Left colon (tissue), 2 donors: Measurements from ENCODE around the gene LMOD1. TPM values are rescaled to one million over a fixed set of nuclear protein-coding genes. Genes with fewer than 3 reads are reported as not detected.
"Not testable (repeated sequence)": the region's sequence is repeated elsewhere in the genome, so short reads cannot be mapped to it uniquely, and the experiment has no call there.

ENCODE experiments used
- ATAC-seq: fragments of 200-7000 bp; cut with Tn5 transposase; one replicate; pipeline ENCODE4 v1.9.1; 2020; ENCODE audit warnings: mild to moderate bottlenecking, moderate library complexity
- DNase-seq, 2 donors: peaks; one replicate each; pipeline ENCODE4 v3.0.0-alpha.2; 2020
- intact Hi-C, 2 donors: fragments of 100-400 bp; cut with DNase I in 1 of 2; cut with micrococcal nuclease in 1 of 2; formaldehyde crosslinking; loops; one replicate each; pipeline versions ENCODE4 v1.11.2 to v1.14.0; 2022; cut with DNase I, micrococcal nuclease
- total RNA-seq, 2 donors: library from RNA; stranded (reverse); fragmentation: NEBNext Ultra II Directional; extraction: Animal tissue kit (Norgen Biotek cat#: 25700); gene quantifications; one replicate each; pipeline ENCODE4 v1.2.1, GENCODE V29; 2021
- donor health status: DM: no; HTN: no; CAD: no.
- donor health status: DM: yes; HTN: yes; CAD: no.

The LMOD1 gene
- total RNA-seq, 2 donors from 2014 or later, result 9.4 to 58.4 TPM

DNA sequence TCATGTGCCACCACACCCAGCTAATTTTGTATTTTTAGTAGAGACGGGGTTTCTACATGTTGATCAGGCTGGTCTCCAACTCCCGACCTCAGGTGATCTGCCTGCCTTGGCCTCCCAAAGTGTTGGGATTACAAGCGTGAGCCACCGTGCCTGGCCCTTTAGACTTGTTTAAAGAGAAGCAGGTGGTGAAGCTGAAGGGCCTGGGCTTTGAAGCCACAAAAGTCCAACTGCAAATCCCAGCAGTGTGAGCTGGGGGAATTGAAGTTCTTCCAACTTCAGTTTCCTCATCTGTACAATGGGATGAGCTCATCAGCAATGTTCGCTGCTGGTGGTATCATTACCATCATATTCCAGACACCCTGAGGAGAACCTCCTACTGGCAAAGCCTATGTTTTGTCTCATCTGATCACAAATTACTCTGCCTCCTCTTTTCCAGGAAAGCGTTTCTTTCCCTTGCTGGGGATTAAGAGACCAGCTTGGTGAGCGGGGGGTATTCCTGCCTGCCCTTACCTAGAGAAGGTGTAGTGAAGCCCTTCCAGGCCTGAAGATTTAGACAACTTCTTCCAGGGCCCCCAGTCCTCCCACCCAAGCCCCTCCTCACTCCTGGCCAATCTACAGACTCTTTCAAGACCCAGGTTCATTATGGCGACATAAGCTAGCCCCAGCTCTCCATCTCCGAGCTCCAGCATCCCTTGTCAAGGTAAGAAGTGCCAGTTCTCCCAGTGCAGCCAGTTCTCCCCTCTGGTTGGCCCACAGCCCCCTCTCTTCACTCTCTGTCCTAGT, 60.1 kb downstream of the LMOD1 start:
- no peak for DNase-seq
- intact Hi-C loops, result loop anchor here in 1 of 2 donors (5.0 kb wide), 1 partner anchor 71 kb away; the partner anchor contains the start of gene TIMM17A
- no peak for ATAC-seq

DNA sequence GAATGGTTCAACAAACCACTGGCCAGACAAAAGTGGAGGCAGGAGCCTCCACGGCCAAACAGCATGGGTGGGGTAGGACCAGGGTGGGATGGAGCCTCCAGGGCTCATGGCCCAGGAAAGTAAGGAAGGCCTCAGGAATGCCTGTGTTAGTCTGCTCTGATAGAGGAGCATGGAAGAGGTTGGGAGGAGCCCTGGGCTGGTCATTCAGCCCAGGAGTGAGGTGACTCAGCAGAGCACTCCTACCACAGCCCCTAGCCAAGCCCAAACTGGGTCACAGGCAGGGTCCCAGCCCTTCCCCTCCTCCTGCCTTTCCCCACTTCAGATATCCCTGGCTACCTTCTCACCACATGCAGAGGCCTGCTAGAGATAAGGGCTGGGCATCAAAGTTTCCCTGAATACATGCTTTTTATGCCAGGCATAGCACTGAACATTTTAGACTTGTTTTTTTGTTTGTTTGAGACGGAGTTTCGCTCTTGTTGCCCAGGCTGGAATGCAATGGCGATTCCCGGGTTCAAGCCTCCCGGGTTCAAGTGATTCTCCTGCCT, 60.7 kb downstream of the LMOD1 start:
- no peak for ATAC-seq
- DNase-seq, result no peak
- intact Hi-C loops, result loop anchor here in 1 of 2 donors (5.0 kb wide), 1 partner anchor 72 kb away; the partner anchor contains the start of gene TIMM17A

DNA sequence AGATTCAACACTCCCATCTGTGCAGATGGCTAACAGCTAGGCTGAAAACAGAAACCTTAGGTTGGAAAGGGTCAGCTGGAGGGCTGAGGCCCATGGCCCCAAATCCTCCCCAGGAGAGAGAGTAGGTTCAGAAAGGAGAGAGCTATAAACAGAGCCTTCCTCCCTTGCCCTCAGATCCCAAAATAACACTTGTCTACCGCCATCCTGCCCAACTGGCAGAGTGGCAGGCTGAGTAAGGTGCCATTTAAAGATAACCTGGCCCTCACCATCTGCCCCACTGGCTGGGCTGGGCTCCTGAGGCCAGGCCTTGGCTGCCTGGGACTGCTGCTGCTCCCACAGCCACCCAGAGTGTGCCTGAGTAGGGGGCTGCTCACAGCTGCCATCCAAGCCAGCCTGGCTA, 61.9 kb downstream of the LMOD1 start:
- ATAC-seq, result no peak
- intact Hi-C loops, result no loop called here
- no peak for DNase-seq

DNA sequence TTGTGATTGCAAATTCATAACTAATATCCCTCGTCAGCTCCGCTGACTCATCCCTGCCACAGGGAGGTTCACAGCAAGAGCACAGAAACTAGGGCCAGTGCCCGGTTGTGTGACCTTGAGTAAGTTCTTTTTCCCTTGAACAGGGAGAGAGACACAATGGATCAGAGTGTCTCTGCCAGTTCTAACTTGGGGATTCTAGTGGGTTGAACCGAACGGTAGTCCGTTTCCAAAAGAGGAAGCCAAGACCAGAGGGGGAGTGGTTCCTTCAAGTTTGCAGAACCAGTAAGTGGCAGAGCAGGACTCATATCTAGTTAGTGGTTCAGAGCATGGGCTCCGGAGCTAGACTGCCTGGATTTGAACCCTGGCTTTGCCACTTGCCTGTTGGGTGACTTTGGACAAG, 62.6 kb downstream of the LMOD1 start:
- intact Hi-C loops, result no loop called here
- no peak for ATAC-seq
- DNase-seq, result no peak

DNA sequence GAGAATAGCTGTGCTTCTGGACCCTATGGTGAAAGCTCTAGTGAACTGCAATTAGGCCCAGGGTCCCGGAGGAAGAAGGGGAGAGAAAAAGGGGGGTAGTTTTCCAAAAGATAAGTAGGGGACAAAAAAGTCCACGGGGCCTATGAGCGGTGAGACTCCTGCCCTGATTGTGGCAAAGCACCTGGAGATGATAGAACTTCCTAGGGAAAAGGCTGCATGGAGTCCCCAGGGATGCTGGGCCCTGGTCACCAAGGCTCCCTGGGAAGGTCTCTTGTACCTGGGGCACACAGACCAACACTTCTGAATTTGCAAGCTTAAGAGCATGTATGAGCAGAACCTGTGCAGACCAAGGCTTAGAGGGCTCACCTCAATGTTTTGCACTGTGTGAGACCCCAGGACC, 63.1 kb downstream of the LMOD1 start:
- ATAC-seq, result no peak
- no peak for DNase-seq
- intact Hi-C loops, result no loop called here

DNA sequence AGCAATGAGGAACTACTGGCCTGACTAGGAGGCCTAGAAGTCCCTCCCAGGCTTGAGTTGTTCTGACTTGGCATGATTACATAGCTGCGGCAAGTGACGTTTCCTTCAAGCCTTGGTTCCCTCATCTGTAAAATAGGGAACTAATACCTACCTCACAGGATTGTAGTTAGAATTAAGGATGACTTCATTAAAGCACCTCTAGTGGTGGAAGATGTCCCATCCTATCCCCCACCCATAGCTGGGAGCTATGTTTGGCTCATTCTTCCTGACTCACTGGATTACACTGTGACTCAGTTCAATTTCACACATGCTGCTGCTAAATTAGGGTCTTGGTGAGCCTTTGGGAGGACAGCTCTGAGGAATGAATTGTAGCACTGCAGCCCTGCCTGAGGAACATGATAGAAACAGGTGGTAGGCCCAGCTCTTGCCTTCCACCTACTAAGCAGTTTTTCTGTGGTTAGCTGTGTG, 63.6 kb downstream of the LMOD1 start:
- ATAC-seq (no peak), DNase-seq (no peak)
- intact Hi-C loops, result no loop called here

DNA sequence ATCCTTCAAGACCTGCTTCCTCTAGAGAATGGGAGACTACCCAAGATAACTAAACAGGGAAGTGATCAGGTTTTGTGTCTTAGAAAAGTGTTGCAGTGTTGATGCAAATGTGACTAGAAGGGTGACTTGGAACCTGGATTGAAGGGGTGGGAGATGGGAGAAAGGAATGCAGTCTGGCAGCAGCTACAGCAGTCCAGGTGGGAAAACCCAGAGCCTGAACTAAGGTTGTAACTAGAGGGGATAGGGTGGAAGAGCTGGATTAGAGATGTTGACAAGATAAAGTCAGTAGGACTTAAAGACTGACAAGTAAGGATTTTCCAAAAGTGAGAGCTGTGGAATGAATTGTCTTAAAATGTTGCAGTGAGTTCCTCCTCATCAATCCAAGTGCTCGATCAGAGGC, 64.7 kb downstream of the LMOD1 start:
- intact Hi-C loops, result no loop called here
- DNase-seq (no peak), ATAC-seq (no peak)

DNA sequence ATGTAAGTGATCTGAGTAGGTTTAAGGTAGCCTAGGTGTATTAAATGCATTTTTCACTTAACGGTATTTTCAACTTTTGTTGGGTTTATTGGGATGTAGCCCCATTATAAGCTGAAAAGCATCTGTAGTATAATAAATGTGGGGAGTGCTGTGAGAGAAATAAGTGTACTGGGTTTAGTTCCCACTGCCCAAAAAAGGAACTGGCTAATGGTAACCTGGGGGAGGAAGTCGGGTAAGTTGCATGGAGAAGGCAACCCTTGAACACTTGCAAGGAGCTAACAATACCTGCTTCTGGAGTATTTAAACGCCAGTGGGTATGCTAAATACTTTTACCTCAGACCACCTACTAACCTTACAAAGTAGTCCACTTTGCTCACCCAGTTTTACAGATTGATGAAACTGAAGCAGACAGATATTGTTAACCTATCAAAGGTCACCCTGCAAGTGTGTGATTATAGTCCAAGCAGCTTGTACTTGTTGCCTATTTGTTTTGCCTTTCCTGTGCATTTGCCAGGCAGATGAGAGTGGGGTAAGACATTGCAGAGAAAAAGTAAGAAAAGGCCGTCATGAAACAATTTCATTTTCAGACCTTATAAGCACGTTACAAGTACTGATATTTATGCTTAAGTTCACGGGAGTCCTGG, 65.3 kb downstream of the LMOD1 start:
- ATAC-seq, result no peak
- intact Hi-C loops, result no loop called here
- no peak for DNase-seq

DNA sequence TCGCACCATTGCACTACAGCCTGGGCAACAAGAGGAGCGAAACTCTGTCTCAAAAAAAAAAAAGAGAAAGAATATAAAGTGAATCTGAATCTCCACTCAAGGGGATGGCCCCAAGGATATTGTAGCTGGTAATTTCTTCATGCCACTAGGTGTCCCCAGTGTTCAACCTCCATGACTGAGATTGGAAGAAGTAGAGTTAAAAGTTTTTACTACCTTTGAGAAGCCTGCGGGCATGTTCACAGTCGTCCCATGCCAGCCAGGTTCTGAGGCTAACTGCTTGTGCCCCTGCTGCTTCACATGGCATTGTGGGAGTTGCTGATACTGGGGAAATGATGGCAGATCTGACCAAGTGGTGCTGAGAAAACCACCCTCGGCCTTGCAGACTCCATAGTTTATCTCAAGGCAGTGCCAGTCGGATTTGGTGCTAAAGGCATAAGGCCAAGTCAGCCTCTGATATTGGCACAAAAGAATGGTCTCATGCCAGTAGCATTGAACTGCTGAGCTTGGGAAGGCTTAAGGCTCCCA, 68.4 kb downstream of the LMOD1 start:
- intact Hi-C loops, result no loop called here
- DNase-seq, result peak in 1 of 2 donors; percentile 26
- ATAC-seq, result peak; percentile 75

DNA sequence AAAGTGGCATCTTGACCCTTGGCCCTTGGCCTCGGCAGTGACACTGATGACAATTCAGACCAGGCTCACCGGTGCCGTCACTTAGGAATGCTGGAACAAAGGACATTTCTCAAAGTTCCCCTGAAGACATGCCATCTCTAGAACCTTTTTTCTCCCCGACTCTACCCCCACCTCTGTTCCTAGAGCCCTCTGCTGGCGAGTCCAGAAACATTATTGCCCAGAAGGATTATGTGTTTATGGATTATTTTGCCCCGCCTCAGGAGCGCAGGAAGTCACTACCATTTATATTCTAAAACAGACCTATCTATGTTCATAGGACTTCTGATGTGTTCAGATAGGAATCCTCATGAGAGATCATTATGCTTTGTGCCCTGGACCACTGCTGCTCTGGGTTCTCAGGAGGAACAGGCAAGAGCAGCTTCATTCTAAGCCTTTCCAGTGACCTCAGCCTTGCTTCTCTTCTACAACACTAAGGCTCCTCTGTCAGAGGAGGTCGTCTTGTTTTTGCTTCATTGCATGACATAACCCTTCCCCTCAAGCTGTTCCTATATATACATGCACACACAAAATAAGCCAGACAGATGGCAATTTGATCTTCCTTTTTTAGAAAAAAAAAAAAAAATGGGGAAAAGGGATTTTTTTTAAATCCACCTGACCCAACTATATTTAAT, 70.1 kb downstream of the LMOD1 start:
- intact Hi-C loops, result no loop called here
- ATAC-seq (peak; percentile 73), DNase-seq (peak in 1 of 2 donors; percentile 28)

DNA sequence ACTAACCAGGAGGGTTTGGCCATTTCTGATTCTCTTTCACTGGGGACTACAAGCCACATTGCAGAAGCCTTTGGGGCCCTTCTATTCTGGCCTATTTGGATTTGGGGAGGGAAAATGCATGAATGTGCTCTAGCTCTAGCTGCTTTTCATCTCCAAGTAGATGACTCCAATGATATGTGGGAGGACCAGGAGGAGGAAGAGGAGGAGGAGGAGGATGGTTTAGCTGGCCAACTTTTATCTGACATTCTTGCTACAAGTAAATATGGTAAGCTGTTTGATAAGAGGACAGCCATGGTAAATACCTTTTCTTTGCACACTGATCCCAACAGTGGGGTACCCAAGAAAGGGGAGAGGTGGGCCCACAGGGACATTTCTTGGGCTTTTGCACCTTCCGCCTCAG, 71.7 kb downstream of the LMOD1 start:
- DNase-seq (no peak), ATAC-seq (no peak)
- intact Hi-C loops, result loop anchor here in 1 of 2 donors (2.0 kb wide), 1 partner anchor 98 kb away; no protein-coding TSS in a partner anchor

DNA sequence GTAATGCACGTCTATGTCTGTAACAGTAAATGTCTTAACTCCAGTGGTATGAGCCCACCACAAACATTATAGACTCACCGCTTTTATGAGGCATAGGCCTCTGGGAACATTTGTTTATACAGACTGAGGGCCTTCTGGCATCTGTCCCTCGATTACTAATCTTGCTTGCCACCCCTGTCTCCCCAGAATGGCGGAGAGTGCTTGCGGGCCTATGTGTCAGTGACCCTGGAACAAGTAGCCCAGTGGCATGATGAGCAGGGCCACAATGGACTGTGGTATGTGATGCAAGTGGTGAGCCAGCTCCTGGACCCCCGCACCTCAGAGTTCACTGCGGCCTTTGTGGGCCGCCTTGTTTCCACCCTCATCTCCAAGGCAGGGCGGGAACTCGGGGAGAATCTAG, 76.0 kb downstream of the LMOD1 start:
- intact Hi-C loops, result no loop called here
- no peak for DNase-seq
- ATAC-seq, result no peak

DNA sequence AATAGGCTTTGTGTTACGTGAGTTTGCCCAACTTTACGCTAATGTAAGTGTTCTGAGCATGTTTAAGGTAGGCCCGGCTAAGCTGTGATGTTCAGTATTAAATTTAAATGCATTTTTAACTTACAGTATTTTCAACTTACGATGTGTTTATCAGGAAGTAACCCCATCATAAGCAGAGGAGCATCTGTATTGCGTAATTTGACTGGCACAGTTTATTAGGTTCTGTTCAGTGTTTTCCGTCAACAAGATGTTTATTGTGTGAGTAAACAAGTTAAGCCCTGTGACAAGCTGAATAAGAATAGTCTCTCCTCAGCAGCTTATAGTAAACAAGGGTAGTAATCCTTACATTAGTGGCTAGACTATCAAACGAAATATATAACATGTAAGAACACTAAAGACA, 84.9 kb downstream of the LMOD1 start:
- ATAC-seq (no peak), DNase-seq (no peak)
- intact Hi-C loops, result no loop called here

DNA sequence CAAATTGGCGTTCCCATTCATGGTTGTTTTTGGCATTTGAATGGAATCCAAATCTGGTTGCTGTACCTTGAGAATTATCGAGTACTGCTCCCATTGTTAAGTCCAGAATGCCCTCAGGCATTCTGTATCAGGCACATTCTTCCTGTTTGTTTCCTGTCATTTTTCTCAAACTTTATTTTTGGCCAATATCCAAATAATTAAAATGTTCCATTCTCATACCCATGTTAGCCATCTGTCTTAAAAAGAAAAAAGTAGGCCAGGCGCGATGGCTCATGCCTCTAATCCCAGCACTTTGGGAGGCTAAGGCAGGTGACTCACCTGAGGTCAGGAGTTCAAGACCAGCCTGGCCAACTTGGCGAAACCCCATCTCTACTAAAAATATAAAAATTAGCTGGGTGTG, 86.9 kb downstream of the LMOD1 start:
- no peak for DNase-seq
- intact Hi-C loops, result no loop called here
- ATAC-seq, result no peak

DNA sequence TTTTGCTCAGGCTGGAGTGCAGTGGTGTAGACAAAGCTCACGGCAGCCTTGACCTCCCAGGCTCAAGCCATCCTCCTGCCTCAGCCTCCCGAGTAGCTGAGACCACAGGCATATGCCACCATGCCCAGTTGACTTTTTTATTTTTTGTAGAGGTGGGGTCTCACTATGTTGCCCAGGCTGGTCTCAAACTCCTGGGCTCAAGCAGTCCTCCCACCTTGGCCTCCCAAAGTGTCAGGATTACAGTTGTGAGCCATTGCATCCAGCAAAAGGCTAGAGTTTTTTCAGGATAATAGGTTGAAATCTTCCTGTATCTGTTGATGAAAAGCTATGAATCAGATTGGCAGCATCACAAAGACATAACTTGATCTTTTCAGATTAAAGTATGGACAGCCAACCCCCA, 89.6 kb downstream of the LMOD1 start:
- ATAC-seq, DNase-seq, intact Hi-C loops: not testable (repeated sequence)

DNA sequence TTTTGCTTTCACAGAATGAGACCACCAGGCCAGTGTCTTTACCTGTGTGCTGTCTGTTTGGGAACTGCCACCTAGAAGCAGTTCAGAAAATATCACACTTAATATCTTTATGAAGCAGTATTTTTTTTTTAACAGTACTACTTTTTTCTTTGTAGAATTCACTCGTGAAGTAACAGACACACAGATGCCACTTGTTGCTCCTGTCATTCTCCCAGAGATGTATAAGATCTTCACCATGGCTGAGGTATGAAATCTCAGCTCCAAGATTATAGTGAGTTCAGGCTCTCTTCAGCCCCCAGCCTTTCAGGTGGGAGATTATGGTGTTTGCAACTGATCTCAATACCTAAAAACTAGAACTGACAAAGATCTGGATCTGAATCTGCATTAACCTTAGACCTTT, 94.4 kb downstream of the LMOD1 start:
- intact Hi-C loops, result no loop called here
- ATAC-seq, result no peak
- DNase-seq, result no peak

DNA sequence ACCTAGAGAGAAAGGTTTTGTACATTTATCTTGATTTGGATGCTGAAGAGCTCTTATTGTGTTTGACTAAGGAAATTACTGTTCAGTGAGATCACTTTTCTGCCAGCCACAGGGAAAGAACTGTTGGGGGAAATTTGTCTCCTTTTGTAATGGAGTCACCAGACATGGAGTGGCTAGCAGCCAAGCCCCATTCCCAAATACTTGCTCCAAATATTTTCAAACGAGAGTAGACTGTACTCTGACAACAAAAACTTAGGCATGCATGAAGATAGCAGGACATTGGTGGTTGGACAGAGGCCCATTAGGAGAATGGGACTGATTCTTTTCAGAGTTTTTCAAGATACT, 96.3 kb downstream of the LMOD1 start:
- ATAC-seq (no peak), DNase-seq (no peak)
- intact Hi-C loops, result no loop called here

DNA sequence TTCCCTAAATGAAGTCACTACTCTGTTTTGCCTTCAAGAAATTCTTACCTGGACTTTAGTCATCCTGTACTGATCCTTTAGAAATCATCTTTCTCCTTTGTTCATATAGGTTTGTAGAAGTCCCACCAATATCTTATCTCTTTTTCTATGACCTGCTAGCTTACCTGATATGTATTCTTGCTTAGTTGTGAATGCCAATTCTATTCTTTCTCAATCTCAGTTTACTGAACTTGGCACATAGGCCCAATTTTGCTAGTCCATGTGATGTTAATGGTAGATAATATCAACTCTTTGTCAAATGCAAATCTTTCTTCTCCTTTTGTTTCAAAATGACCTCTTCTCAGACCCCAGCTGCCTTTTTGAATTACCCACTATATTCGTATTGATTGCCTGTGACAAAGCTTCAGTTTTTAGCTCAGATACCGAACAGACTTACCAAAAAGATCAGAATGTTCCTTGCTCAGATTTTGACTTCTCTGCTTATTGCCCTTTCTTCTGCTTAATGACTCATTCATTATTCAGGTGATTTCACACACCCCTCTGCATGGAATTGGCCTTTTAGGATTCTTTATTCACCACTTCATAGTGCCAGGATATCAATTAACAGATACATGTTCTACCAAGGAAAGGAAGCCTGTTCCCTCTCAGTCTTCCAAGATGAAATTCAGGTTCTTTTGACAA, 96.8 kb downstream of the LMOD1 start:
- no peak for ATAC-seq
- intact Hi-C loops, result no loop called here

DNA sequence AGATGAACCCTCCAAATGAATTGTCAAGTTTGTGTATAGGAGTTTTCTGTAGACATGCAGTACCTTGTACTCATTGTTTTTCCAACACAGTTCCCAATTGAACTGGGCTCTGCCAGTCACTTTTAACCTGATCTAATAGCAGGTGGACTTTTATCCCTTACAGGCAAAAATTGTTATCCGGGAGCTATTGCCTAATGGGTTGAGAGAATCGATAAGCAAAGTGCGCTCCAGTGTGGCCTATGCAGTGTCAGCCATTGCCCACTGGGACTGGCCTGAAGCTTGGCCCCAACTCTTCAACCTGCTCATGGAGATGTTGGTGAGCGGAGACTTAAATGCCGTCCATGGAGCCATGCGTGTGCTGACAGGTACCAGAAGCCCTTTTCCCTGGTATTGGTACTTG, 98.1 kb downstream of the LMOD1 start:
- ATAC-seq (no peak), DNase-seq (no peak)
- intact Hi-C loops, result no loop called here

More for the DNA sequence above, 96.8 kb downstream of the LMOD1 start:
- DNase-seq, result no peak
